Breast epithelium (tissue), 4 donors: ENCODE data around the gene ZFYVE9. TPM values are rescaled to one million over a fixed set of nuclear protein-coding genes. Genes with fewer than 3 reads are reported as not detected.
"Not testable (repeated sequence)": the region's sequence is repeated elsewhere in the genome, so short reads cannot be mapped to it uniquely, and the experiment has no call there.

ENCODE experiments used
- DNase-seq, 2 donors: peaks; one replicate each; pipeline ENCODE4 v3.0.0-alpha.2; 2019; ENCODE audit warnings: low spot score in 2 of 2
- H3K27ac ChIP-seq, 2 donors: fragments of 200-600 bp; sonication (generic) in 1 of 2; one replicate each; pipeline ENCODE4 v1.5.1; 2016 to 2019; ENCODE audit warnings: mild to moderate bottlenecking in 1 of 2
- H3K27me3 ChIP-seq, 2 donors: fragments of 200-600 bp; sonication (generic) in 1 of 2; one replicate each; pipeline versions ENCODE4 v1.5.1 to v1.6.0; 2017 to 2019; ENCODE audit warnings: control low read depth in 1 of 2, mild to moderate bottlenecking in 1 of 2
- H3K36me3 ChIP-seq: fragments of 200-600 bp; one replicate; pipeline ENCODE4 v1.5.1; 2019
- H3K4me1 ChIP-seq, 2 donors: fragments of 200-600 bp; sonication (generic); one replicate each; pipeline ENCODE4 v1.5.1; 2016 to 2019; ENCODE audit warnings: control low read depth in 1 of 2
- H3K4me3 ChIP-seq, 3 donors: fragments of 200-600 bp; sonication (generic); 1 replicate in 2 of 3; 2 replicates in 1 of 3; pipeline ENCODE4 v1.5.1; 2016 to 2019; ENCODE audit warnings: mild to moderate bottlenecking in 3 of 3, moderate library complexity in 2 of 3
- H3K9me3 ChIP-seq, 2 donors: fragments of 200-600 bp; sonication (generic) in 1 of 2; one replicate each; pipeline ENCODE4 v1.5.1; 2016 to 2019; ENCODE audit warnings: control low read depth in 1 of 2
- CTCF ChIP-seq, 3 donors: fragments of 450-650 bp; IDR thresholded peaks; one replicate each; pipeline ENCODE4 v1.5.1; 2016 to 2017; ENCODE audit warnings: antibody characterized with exemption in 3 of 3, mild to moderate bottlenecking in 3 of 3, moderate library complexity in 3 of 3
- POLR2A ChIP-seq: fragments of 450-650 bp; IDR thresholded peaks from one replicate; pipeline ENCODE4 v1.6.1; 2016; ENCODE audit warnings: antibody characterized with exemption, mild to moderate bottlenecking, moderate library complexity
- POLR2AphosphoS5 ChIP-seq, 3 donors: sonication (generic); formaldehyde crosslinking; IDR thresholded peaks; one replicate each; pipeline ENCODE4 v1.6.1; 2017; ENCODE audit warnings: antibody characterized with exemption in 3 of 3
- intact Hi-C: fragments of 100-400 bp; cut with DNase I; formaldehyde crosslinking; loops from one replicate; pipeline ENCODE4 v1.15.1; 2023; ENCODE audit warnings: low total_unique reads
- total RNA-seq, 3 donors: library from RNA; depleted of rRNA; stranded (reverse); fragments of >200 nt; gene quantifications; one replicate each; pipeline ENCODE4 v1.1.0, GENCODE V29; 2016

The ZFYVE9 gene
- total RNA-seq, 3 donors from 2014 or later: 31.1 to 44.3 (median 32.8) TPM

- no peak for DNase-seq
- Histone ChIP-seq H3K27me3 (no peaks in the 10 kb centered on the region), H3K36me3 (no peaks in the 10 kb centered on the region), H3K27ac (no peak overlapping the region), H3K4me3 (no peak overlapping the region), H3K9me3 (no peaks in the 10 kb centered on the region), H3K4me1 (no peaks in the 10 kb centered on the region)
- intact Hi-C loops: no loop called here
- no peak for TF ChIP-seq CTCF (IDR thresholded peaks at IDR 0.05)
- no peak for TF ChIP-seq POLR2A
- TF ChIP-seq POLR2AphosphoS5 (IDR thresholded peaks at IDR 0.05): no peak
These were observed 21.1 kb downstream of the ZFYVE9 start for GRCh38 chr1:52162947-52163346.

DNA sequence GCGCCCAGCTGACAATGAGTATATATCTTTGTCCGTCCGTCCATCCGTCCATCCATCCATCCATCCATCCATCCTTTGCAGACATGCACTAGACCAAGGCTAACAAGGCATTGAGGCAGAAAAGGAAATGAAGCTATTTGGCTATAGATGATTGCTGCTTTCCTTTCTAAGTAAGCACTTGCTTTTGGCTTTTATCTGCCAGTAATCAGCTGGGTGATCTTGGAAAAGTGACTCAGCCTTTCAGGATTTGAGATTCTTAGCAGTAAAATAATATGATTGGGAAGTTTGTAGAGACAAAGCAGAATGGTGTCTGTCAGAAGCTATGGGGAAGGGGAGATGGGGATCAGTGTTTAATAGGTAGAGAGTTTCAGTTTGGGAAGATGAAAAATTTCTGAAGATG lies 22.7 kb downstream of the ZFYVE9 start:
- Histone ChIP-seq H3K4me3 (no peak overlapping the region), H3K27ac (no peak overlapping the region), H3K36me3 (no peaks in the 10 kb centered on the region), H3K9me3 (no peaks in the 10 kb centered on the region), H3K27me3 (no peaks in the 10 kb centered on the region), H3K4me1 (no peaks in the 10 kb centered on the region)
- no peak for DNase-seq
- TF ChIP-seq POLR2AphosphoS5 (IDR thresholded peaks at IDR 0.05): no peak
- TF ChIP-seq POLR2A: no peak
- no peak for TF ChIP-seq CTCF (IDR thresholded peaks at IDR 0.05)
- intact Hi-C loops: no loop called here

DNA sequence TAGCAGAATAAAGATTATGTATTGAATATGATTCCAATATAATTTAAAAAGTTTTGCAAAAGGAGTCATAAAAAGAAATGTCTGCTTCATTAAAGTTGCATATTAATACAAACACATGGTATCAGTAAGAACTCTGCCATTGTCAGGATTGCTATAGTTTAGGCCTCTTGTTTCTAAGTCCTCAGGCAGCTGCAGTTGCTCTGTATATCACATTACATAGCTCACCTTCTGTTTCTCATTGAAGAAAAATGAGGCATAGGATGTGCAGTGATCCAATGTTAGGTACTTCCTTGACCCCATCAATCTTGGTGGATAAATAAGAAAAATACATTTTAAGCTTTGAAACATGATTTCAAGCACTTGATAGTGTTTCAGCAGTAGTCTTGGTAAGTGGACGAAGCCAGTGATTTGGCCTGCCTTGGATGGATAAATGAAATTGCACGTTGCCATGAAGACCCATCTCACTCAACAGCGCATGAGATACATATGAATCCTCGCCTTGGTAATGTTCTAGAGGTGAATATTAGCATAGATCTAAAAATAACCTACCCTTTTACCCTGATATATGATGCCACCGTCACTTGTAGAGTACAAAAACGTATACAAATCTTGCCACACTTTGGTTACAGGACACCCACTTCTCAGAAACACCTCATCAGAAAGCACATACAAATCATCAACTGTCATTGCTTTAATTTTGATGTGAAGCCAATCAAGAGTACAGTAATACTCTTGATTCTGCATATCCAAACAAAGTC lies 25.3 kb downstream of the ZFYVE9 start:
- Histone ChIP-seq H3K36me3 (no peaks in the 10 kb centered on the region), H3K4me1 (no peaks in the 10 kb centered on the region), H3K27me3 (no peaks in the 10 kb centered on the region), H3K9me3 (peaks cover 0 to 3% of the 10 kb centered on the region in 2 donors), H3K4me3 (no peak overlapping the region), H3K27ac (no peak overlapping the region)
- no peak for TF ChIP-seq POLR2A
- TF ChIP-seq CTCF (IDR thresholded peaks at IDR 0.05): no peak
- no peak for TF ChIP-seq POLR2AphosphoS5 (IDR thresholded peaks at IDR 0.05)
- intact Hi-C loops: no loop called here
- DNase-seq: no peak

- Histone ChIP-seq H3K27ac (no peak overlapping the region), H3K27me3 (no peaks in the 10 kb centered on the region), H3K4me3 (no peak overlapping the region), H3K4me1 (no peaks in the 10 kb centered on the region), H3K36me3 (no peaks in the 10 kb centered on the region), H3K9me3 (peaks cover 0 to 3% of the 10 kb centered on the region in 2 donors)
- intact Hi-C loops: no loop called here
- TF ChIP-seq CTCF (IDR thresholded peaks at IDR 0.05): no peak
- TF ChIP-seq POLR2AphosphoS5 (IDR thresholded peaks at IDR 0.05): no peak
- no peak for TF ChIP-seq POLR2A
- no peak for DNase-seq
These were observed 26.6 kb downstream of the ZFYVE9 start for GRCh38 chr1:52168373-52169080.

DNA sequence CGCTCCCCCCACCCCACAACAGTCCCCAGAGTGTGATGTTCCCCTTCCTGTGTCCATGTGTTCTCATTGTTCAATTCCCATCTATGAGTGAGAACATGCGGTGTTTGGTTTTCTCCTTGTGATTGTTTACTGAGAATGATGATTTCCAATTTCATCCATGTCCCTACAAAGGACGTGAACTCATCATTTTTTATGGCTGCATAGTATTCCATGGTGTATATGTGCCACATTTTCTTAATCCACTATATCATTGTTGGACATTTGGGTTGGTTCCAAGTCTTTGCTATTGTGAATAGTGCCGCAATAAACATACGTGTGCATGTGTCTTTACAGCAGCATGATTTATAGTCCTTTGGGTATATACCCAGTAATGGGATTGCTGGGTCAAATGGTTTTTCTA lies 29.3 kb downstream of the ZFYVE9 start:
- intact Hi-C loops, H3K4me1 ChIP-seq, H3K27me3 ChIP-seq, DNase-seq, H3K9me3 ChIP-seq, H3K36me3 ChIP-seq, H3K27ac ChIP-seq, H3K4me3 ChIP-seq: not testable (repeated sequence)
